Measurements from ENCODE around the gene COL18A1.
"Not testable (repeated sequence)": the region's sequence is repeated elsewhere in the genome, so short reads cannot be mapped to it uniquely, and the experiment has no call there.

The COL18A1 gene

DNA sequence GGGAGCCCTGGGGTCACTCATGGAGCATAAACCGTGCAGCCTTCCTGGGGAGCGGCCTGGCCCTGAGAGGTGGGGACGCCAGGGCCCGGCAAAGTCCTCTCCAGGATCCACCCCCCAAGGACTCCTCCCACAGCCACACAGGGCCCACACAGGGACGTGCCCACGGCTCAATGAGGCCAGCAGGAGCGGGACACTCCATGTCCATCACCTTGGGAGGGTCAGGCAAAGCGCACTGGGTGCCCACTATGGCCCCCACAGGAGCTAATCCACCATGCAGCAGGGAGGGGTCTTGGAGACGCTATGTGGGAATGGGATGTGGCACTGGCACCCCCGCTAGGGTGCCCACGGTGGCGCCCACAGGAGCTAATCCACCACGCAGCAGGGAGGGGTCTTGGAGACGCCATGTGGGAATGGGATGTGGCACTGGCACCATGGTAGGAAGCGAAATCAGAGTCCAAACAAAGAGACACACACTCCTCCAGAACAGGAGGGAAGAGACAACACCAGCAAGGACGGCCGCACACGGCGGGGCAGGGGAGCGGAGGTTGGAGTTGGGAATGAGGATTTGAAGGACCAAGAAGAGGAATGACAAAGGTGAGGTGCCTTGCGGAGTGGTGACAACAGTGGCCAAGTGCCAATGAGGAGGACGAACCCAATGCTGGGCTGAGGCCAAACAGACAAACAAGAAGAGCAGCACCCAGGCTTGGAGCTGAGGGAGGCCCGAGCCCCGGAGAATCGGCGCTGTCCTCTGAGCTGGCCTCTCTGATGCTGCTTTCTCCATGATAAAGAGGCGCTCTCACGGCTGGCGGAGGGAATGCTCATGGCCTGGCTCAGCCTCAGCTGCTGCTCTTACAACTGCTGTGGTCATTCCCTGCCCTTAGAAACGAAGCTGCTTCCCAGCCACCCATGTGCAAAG is 155.4 kb downstream of the COL18A1 start:
- H3K4me1 ChIP-seq (ENCODE audit: low read length): 0 out of 2 replicates have a peak, but pooled peaks cover 4% of the 10 kb centered on the region
- H3K9ac ChIP-seq (ENCODE audit: low read length): no peak overlapping the region
- H4K20me1 ChIP-seq (ENCODE audit: insufficient read depth, low read length): no peaks in the 10 kb centered on the region
- H3K79me2 ChIP-seq (ENCODE audit: low read length): no peaks in the 10 kb centered on the region
- no peak overlapping the region for H3K4me3 ChIP-seq (ENCODE audit: low read length)
- TF ChIP-seq, protein P1, sequence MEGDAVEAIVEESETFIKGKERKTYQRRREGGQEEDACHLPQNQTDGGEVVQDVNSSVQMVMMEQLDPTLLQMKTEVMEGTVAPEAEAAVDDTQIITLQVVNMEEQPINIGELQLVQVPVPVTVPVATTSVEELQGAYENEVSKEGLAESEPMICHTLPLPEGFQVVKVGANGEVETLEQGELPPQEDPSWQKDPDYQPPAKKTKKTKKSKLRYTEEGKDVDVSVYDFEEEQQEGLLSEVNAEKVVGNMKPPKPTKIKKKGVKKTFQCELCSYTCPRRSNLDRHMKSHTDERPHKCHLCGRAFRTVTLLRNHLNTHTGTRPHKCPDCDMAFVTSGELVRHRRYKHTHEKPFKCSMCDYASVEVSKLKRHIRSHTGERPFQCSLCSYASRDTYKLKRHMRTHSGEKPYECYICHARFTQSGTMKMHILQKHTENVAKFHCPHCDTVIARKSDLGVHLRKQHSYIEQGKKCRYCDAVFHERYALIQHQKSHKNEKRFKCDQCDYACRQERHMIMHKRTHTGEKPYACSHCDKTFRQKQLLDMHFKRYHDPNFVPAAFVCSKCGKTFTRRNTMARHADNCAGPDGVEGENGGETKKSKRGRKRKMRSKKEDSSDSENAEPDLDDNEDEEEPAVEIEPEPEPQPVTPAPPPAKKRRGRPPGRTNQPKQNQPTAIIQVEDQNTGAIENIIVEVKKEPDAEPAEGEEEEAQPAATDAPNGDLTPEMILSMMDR (IDR thresholded peaks at IDR 0.05; ENCODE audit: low read depth, low read length): no peak
- TF ChIP-seq EZH2phosphoT487 (IDR thresholded peaks at IDR 0.05; ENCODE audit: low read depth): no peak
- no peaks in the 10 kb centered on the region for H3K36me3 ChIP-seq (replicated peaks; ENCODE audit: low read depth, low read length)
- no peaks in the 10 kb centered on the region for H3K9me3 ChIP-seq (ENCODE audit: insufficient read depth, low read length)
- H3K27ac ChIP-seq (ENCODE audit: low read length): no peak overlapping the region
- H3K4me2 ChIP-seq (ENCODE audit: low read length): no peak overlapping the region
- no peak overlapping the region for H2AFZ ChIP-seq (ENCODE audit: low read depth, low read length)
- peaks cover 3% of the 10 kb centered on the region; the same call in 1 of the 2 replicates for H3K27me3 ChIP-seq (ENCODE audit: low read depth, low read length)

DNA sequence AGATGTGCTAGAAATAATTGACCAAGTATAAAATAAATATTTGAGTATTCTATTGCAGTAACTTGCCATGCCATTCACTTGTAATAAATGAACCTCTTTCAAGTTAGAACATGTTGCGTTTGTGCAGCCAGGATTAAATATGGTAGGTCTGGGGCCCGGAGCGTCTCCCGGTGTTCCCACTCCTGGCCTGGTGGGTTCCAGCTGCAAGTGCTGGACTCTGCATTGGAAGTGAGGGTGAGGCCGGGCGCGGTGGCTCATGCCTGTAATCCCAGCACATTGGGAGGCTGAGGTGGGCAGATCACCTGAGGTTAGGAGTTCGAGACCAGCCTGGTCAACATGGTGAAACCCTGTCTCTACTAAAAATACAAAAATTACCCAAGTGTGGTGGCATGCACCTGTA is 156.3 kb downstream of the COL18A1 start:
- not testable (repeated sequence) for H3K79me2 ChIP-seq (ENCODE audit: low read length); H3K36me3 ChIP-seq (replicated peaks; ENCODE audit: low read depth, low read length); H3K27ac ChIP-seq (ENCODE audit: low read length); H3K4me1 ChIP-seq (ENCODE audit: low read length); H3K4me2 ChIP-seq (ENCODE audit: low read length); H3K9me3 ChIP-seq (ENCODE audit: insufficient read depth, low read length); H3K4me3 ChIP-seq (ENCODE audit: low read length); H3K27me3 ChIP-seq (ENCODE audit: low read depth, low read length); H2AFZ ChIP-seq (ENCODE audit: low read depth, low read length); H4K20me1 ChIP-seq (ENCODE audit: insufficient read depth, low read length); H3K9ac ChIP-seq (ENCODE audit: low read length)

DNA sequence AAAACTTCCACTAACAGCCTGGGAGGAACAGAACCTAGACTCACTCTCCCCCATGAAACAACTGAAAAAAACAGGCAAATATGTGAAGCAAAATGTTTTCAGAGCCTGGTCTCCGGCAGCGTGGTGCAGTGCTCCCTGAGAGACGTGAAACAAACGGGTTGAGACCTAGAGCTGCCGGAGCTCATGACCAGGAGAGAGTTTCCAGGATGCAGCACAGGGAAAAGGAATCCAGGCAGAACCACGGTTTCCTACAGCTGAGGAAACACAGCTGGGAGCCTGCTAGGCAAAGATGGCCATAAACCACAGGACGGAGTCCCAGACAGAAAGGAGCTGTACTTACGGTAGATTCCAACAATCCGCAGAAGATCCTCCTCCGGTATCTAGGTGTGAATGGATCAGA is 157.4 kb downstream of the COL18A1 start:
- no peaks in the 10 kb centered on the region for H4K20me1 ChIP-seq (ENCODE audit: insufficient read depth, low read length)
- no peak overlapping the region for H3K9ac ChIP-seq (ENCODE audit: low read length)
- no peak overlapping the region for H3K27ac ChIP-seq (ENCODE audit: low read length)
- H3K4me3 ChIP-seq (ENCODE audit: low read length): no peak overlapping the region
- no peaks in the 10 kb centered on the region for H3K79me2 ChIP-seq (ENCODE audit: low read length)
- TF ChIP-seq, protein P1 (IDR thresholded peaks at IDR 0.05; ENCODE audit: low read depth, low read length): no peak
- no peak for TF ChIP-seq EZH2phosphoT487 (IDR thresholded peaks at IDR 0.05; ENCODE audit: low read depth)
- no peaks in the 10 kb centered on the region for H3K9me3 ChIP-seq (ENCODE audit: insufficient read depth, low read length)
- no peaks in the 10 kb centered on the region for H3K36me3 ChIP-seq (replicated peaks; ENCODE audit: low read depth, low read length)
- peaks cover 10% of the 10 kb centered on the region; the same call in 1 of the 2 replicates for H3K27me3 ChIP-seq (ENCODE audit: low read depth, low read length)
- H2AFZ ChIP-seq (ENCODE audit: low read depth, low read length): no peak overlapping the region
- no peak overlapping the region for H3K4me2 ChIP-seq (ENCODE audit: low read length)
- H3K4me1 ChIP-seq (ENCODE audit: low read length): no peaks in the 10 kb centered on the region

DNA sequence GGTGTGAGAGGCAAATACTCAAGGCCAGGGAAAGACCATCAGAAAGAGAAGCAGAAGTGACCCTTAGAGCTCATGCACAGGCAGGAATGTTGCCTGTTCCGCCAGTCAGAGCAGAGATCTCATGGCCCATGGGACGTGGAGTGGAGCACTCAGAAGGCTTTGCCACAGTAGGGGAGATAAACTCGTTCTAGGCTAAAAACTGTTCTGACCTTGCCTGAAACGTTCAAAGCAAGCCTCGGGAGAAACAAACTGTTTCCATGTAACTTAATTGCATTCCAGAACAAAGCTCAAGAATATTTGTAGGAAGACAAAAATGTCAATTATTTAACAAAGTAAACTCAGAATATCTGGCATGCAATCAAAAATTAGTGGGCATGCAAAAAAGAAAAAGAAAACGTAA is 158.0 kb downstream of the COL18A1 start:
- Histone ChIP-seq H3K79me2 (ENCODE audit: low read length) (no peaks in the 10 kb centered on the region), H3K27me3 (ENCODE audit: low read depth, low read length) (peaks cover 14% of the 10 kb centered on the region; the same call in 1 of the 2 replicates), H3K36me3 (replicated peaks; ENCODE audit: low read depth, low read length) (no peaks in the 10 kb centered on the region), H4K20me1 (ENCODE audit: insufficient read depth, low read length) (no peaks in the 10 kb centered on the region), H3K27ac (ENCODE audit: low read length) (no peak overlapping the region), H3K4me1 (ENCODE audit: low read length) (no peaks in the 10 kb centered on the region), H3K9me3 (ENCODE audit: insufficient read depth, low read length) (no peaks in the 10 kb centered on the region), H3K4me2 (ENCODE audit: low read length) (no peak overlapping the region), H3K4me3 (ENCODE audit: low read length) (no peak overlapping the region), H2AFZ (ENCODE audit: low read depth, low read length) (no peak overlapping the region), H3K9ac (ENCODE audit: low read length) (no peak overlapping the region)
- no peak for TF ChIP-seq EZH2phosphoT487 (IDR thresholded peaks at IDR 0.05; ENCODE audit: low read depth)
- TF ChIP-seq, protein P1 (IDR thresholded peaks at IDR 0.05; ENCODE audit: low read depth, low read length): no peak

Data from OCI-LY3 (cell line).